ELR (cell line): ENCODE results near the gene RNF111.
A peak's percentile ranks its signal among the peaks of the same experiment; 100 is the strongest.
"Not testable (repeated sequence)": the region's sequence is repeated elsewhere in the genome, so short reads cannot be mapped to it uniquely, and the experiment has no call there.

Experiments
- DNase-seq: peaks from one replicate; pipeline ENCODE4 v3.0.0-alpha.2; 2015; ENCODE audit warnings: low read depth

RNF111 gene

DNA sequence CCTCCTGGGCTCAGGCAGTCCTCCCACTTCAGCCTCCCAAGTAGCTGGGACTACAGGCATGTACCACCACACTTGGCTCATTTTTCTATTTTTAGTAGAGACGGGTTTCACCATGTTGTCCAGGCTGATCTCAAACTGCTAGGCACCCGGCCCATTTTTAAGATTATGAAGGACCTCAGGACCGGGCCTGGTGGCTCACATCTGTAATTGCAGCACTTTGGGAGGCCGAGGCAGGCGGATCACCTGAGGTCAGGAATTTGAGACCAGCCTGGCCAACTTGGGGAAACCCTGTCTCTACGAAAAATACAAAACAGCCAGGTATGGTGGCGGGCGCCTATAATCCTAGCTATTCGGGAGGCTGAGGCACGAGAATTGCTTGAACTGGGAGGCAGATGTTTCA is 12.8 kb downstream of the RNF111 start:
- not testable (repeated sequence) for DNase-seq

GRCh38 chr15:59001946-59002345 is 14.5 kb downstream of the RNF111 start:
- no peak for DNase-seq

GRCh38 chr15:59002418-59002859 is 15.0 kb downstream of the RNF111 start:
- no peak for DNase-seq

DNA sequence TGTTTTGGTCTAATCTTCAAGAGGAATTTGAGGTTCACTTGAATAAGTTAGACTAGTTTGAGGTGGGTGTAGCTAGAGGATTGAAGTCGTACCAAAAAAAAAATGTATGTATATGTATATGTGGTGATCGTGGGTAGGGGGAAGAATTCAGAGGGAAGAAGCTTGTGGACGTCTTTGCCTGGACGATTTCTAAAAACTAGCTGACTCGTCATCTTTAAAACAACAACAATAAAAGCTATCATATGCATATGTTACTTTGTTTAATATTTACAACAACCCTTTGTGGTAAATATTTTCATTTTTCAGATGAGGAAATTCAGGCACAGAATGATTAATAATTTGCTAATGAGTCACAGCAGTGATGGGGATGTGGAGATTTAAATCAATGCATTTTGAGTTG is 18.1 kb downstream of the RNF111 start:
- peak; percentile 10 for DNase-seq

DNA sequence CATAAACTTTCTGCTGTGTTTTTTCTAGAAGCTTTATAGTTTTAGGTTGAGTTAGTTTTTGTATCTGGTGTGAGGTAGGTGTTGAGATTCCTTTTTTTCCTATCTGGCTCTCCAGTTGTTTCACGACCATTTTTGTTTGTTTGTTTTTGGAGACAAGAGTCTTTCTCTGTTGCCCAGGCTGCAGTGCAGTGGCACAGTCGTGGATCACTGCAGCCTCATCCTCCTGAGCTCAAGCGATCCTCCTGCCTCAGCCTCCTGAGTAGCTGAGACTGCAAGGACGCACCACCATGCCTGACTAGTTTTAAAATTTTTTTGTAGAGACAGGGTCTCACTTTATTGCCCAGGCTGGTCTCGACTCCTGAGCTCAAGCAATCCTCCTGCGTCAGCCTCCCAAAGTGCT is 20.6 kb downstream of the RNF111 start:
- no peak for DNase-seq

DNA sequence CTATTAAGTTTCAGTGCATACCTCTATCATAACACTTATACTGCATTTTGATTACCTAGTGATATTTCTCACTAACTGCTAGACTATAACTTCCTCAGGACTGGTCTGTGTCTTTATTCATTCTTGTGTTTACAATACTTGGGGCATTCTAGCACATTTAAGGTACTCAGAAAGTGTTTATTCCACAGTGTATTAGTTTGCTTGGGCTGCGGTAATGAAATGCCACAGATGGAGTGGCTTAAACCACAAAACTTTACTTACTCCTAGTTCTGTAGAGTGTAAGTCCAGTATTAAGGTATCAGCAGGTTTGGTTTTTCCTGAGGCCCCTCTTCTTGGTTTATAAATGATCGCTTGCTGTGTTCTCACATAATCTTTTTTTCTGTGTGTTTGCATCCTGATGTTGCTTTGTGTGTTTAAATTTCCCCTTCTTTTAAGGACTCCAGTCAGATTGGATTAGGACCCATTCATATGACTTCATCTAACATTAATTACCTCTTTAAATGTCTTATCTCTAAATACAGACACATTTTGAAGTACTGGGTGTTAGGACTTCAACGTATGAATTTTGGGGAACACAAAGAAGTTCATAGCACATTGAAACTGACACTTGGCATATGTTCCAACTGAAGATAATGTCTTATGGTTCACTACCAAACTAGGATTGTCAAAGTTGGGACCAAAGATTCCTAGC is 23.9 kb downstream of the RNF111 start:
- DNase-seq = no peak

DNA sequence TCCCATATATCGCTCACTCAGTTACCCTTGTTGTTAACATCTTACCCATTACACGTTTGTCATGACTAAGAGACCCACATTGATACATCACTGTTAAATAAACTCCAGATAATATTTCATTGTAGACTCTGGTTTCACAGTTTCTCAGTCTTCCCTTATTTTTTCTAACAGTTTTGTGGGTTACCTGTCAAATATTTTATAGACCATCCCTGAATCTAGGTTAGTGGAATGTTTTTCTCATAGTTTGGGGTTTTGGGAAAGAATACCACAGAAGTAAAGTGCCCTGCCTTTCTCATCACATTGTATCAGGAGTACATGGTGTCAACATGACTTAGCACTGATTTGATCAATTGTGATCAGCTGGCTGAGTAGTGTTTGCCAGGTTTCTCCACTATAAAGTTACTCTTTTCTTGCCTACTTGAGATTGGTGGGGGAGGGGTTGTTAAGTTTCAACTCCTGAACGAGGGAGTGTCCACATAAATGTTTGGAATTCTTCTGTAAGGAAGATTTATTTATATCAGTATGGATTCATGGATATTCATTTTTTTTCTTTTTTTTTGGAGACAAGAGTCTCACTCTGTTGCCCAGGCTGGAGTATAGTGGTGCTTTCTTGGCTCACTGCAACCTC is 25.9 kb downstream of the RNF111 start:
- no peak for DNase-seq

GRCh38 chr15:59014068-59014467 is 26.6 kb downstream of the RNF111 start:
- DNase-seq = no peak

DNA sequence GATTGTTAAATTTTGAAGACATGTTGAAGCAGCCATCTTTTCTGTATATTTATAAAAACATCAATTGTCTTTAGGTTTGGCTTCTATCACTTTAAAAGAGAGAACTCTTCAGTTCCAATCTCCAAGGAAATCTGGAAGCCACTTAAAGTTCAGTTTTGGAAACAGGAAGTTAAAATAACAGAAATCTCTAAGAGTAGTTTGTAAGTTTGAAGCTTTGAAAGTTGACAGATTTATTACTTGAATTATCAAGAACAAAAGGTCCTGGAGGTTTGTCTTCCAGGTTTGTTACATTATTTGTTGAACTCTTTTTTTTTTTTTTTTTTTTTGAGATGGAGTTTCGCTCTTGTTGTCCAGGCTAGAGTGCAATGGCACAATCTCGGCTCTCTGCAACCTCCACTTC is 30.0 kb downstream of the RNF111 start:
- no peak for DNase-seq

- no peak for DNase-seq
Measured at GRCh38 chr15:59018833-59019232, 31.4 kb downstream of the RNF111 start.

DNA sequence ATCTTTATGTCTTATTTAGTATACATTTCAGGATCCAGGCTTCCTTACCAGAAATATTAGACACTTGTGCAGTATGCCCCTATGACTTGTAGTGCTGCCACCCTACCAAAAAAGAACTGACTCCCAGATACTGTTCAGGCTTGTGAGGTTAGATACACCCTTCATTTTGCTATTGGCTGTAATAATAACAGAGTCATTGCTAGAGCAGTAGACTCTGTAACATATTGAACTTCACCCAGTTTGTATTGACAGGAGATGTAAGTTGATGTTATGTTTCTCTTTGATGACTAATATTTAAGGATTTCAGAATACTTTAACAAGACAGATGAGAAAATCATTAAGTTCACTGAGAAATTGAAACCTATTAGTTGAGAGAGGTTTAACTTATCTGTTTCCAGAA is 32.9 kb downstream of the RNF111 start:
- peak; percentile 8 for DNase-seq

GRCh38 chr15:59022188-59022587 is 34.7 kb downstream of the RNF111 start:
- DNase-seq = no peak

GRCh38 chr15:59026207-59026606 is 38.7 kb downstream of the RNF111 start:
- DNase-seq = no peak

- peak; percentile 8 for DNase-seq
Measured at GRCh38 chr15:59028387-59028955, 41.0 kb downstream of the RNF111 start.

GRCh38 chr15:59029554-59029953 is 42.1 kb downstream of the RNF111 start:
- DNase-seq = no peak

- no peak for DNase-seq
Measured at GRCh38 chr15:59035201-59035600, 47.7 kb downstream of the RNF111 start.

GRCh38 chr15:59039225-59039624 is 51.8 kb downstream of the RNF111 start:
- DNase-seq = no peak

DNA sequence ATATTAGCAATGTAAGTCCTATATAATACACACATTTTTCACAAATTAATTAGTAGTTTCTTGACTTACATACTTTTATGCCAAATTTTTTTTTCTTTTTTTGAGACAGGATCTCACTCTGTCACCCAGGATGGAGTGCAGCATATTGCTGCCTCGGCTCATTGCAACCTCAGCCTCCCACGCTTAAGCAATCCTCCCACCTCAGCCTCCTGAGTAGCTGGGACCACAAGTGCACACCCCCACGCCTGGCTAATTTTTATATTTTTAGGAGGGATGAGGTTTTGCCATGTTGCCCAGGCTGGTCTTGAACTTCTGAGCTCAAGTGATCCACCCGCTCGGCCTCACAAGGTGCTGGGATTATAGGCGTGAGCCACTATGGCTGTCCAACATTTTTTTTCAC is 54.6 kb downstream of the RNF111 start:
- DNase-seq = no peak

DNA sequence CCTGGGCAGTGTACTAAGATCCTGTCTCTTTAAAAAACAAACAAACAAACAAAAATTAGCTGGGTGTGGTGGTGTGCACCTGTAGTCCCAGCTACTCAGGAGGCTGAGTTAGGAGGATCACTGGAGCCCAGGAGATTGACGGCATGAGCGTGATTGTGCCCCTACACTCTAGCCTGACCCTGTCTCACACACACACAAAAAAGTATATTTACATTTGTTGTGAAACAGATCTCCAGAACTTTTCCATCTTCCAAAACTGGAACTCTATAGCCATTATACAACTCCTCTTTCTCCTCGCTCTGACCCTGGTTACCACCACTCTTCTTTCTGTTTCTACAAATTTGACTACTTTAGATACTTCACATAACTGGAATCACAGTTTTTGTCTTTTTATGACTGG is 61.4 kb downstream of the RNF111 start:
- DNase-seq = no peak

GRCh38 chr15:59051873-59052861 is 64.7 kb downstream of the RNF111 start:
- no peak for DNase-seq

DNA sequence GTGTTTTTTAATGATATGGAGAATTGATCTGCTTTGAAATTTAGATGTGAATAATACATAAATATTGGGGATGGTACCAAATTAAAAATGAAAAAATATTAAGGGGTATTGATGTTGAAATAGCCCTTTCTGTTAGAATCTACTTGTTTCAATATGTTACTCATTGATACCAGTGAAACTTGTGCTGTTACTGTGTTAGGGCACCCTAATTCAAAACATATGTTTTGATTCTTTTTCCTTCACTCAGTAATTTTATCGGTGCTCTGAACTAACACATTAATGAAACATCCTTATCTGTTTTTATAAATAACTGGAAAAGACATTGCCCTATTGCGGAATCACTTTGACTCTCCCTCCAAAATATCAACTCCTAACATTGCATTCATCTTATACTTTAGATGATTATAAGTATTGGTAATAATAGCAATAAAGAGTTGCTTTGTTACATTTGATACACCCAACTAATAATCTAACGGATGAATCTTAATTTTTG is 65.5 kb downstream of the RNF111 start:
- no peak for DNase-seq

GRCh38 chr15:59053482-59053881 is 66.0 kb downstream of the RNF111 start:
- no peak for DNase-seq
